HCT116 (cell line): ENCODE results near the gene DUSP3. TPM values are rescaled to one million over a fixed set of nuclear protein-coding genes. Genes with fewer than 3 reads are reported as not detected.

Experiments
- ATAC-seq: fragments of 200-7000 bp; cut with Tn5 transposase; 2 replicates; pipeline ENCODE4 v1.9.1; 2020; ENCODE audit warnings: mild to moderate bottlenecking, moderate library complexity
- BruUV-seq: library from RNA; stranded (reverse); fragments of 400-500 nt; replicated peaks from 2 replicates; lab custom pipeline; 2021; lab: Mats Ljungman, UMichigan
- CTCF ChIA-PET: fragments of 300-600 bp; sonication (Branson Sonifier 250); formaldehyde crosslinking; loops from one replicate; lab custom pipeline; 2021; ENCODE audit warnings: antibody characterized with exemption; lab: Charles Lee
- POLR2A ChIA-PET: fragments of 300-600, 350-600 bp; sonication (Branson Sonifier 250); formaldehyde crosslinking; loops from one replicate; lab custom pipeline; 2021; ENCODE audit warnings: antibody characterized with exemption; lab: Charles Lee
- RAD21 ChIA-PET, 2 experiments: fragments of 300-600 bp; sonication (Branson Sonifier 250); formaldehyde crosslinking; loops; one replicate each; lab custom pipeline; 2023; ENCODE audit warnings: low total read pairs in 2 of 2; ENCODE audit not compliant: uncharacterized antibody in 2 of 2, unreplicated experiment in 2 of 2, low non-redundant PET in 1 of 2; lab: Charles Lee
- DNase-seq: peaks from one replicate; pipeline ENCODE4 v3.0.0-alpha.2; 2010; ENCODE audit warnings: low read depth, low spot score
- H2AFZ ChIP-seq: fragments of 200-600 bp; shearing (Covaris generic), sonication (generic); 2 replicates; pipeline ENCODE4 v1.6.1; 2017; ENCODE audit warnings: low read depth, mixed run types, mixed read lengths, antibody characterized with exemption, low read length; ENCODE audit not compliant: poor library complexity, severe bottlenecking
- H3K27ac ChIP-seq: 2 replicates; pipeline ENCODE4 v1.5.1; 2012; ENCODE audit warnings: low read depth, low read length
- H3K27me3 ChIP-seq: fragments of 200-600 bp; sonication (generic); 2 replicates; pipeline ENCODE4 v1.6.1; 2016; ENCODE audit warnings: mixed run types, low read length, mixed read lengths; ENCODE audit not compliant: insufficient read depth
- H3K36me3 ChIP-seq, 2 experiments: fragments of 200-500 bp in 1 of 2; fragments of 200-600 bp in 1 of 2; sonication (Bioruptor generic) in 1 of 2; sonication (generic) in 1 of 2; 2 replicates each; pipeline versions ENCODE4 v1.5.1 to v1.6.1; 2014 to 2016; ENCODE audit warnings: low read length in 2 of 2, inconsistent platforms in 1 of 2, mixed read lengths in 1 of 2, mixed run types in 1 of 2; ENCODE audit not compliant: insufficient read depth in 2 of 2, control insufficient read depth in 1 of 2
- H3K4me1 ChIP-seq, 2 experiments: fragments of 200-600 bp in 1 of 2; sonication (generic) in 1 of 2; 2 replicates each; pipeline versions ENCODE4 v1.5.1 to v1.6.1; 2012 to 2017; ENCODE audit warnings: low read length in 2 of 2, inconsistent platforms in 1 of 2, mild to moderate bottlenecking in 1 of 2, mixed read lengths in 1 of 2, mixed run types in 1 of 2, moderate library complexity in 1 of 2; ENCODE audit not compliant: insufficient read depth in 2 of 2, control insufficient read depth in 1 of 2
- H3K4me2 ChIP-seq: fragments of 200-600 bp; sonication (generic); 2 replicates; pipeline ENCODE4 v1.6.1; 2017; ENCODE audit warnings: mixed run types, low read length, mixed read lengths
- H3K4me3 ChIP-seq, 2 experiments: fragments of 200-600 bp in 1 of 2; sonication (generic) in 1 of 2; replicated peaks in 1 of 2; 2 replicates each; pipeline ENCODE4 v1.5.1; 2011 to 2016; ENCODE audit warnings: low read length in 2 of 2, control low read depth in 1 of 2, low read depth in 1 of 2, mild to moderate bottlenecking in 1 of 2, mixed read lengths in 1 of 2, mixed run types in 1 of 2
- H3K79me2 ChIP-seq: fragments of 200-600 bp; sonication (generic); 2 replicates; pipeline ENCODE4 v1.6.1; 2017; ENCODE audit warnings: mild to moderate bottlenecking, mixed run types, low read length, moderate library complexity, mixed read lengths; ENCODE audit not compliant: insufficient read depth
- H3K9ac ChIP-seq: fragments of 200-600 bp; sonication (generic); 2 replicates; pipeline ENCODE4 v1.6.1; 2016; ENCODE audit warnings: low read length, mixed read lengths
- H3K9me2 ChIP-seq: fragments of 200-600 bp; sonication (generic), shearing (Covaris generic); 2 replicates; pipeline ENCODE4 v1.6.1; 2017; ENCODE audit warnings: mixed run types, mild to moderate bottlenecking, moderate library complexity; ENCODE audit not compliant: insufficient read depth
- H3K9me3 ChIP-seq, 2 experiments: fragments of 200-500 bp in 1 of 2; fragments of 200-600 bp in 1 of 2; sonication (Bioruptor generic) in 1 of 2; sonication (generic) in 1 of 2; 2 replicates each; pipeline ENCODE4 v1.6.1; 2014 to 2017; ENCODE audit warnings: low read length in 2 of 2, mixed read lengths in 2 of 2, inconsistent platforms in 1 of 2, low read depth in 1 of 2, mild to moderate bottlenecking in 1 of 2, mixed run types in 1 of 2, moderate library complexity in 1 of 2; ENCODE audit not compliant: control insufficient read depth in 1 of 2, insufficient read depth in 1 of 2
- H4K20me1 ChIP-seq: fragments of 200-600 bp; sonication (generic), shearing (Covaris generic); 2 replicates; pipeline ENCODE4 v1.6.1; 2017; ENCODE audit warnings: mixed run types, mild to moderate bottlenecking, moderate library complexity; ENCODE audit not compliant: insufficient read depth
- CEBPB ChIP-seq: IDR thresholded peaks from 2 replicates; pipeline ENCODE4 v1.6.1; 2012; ENCODE audit warnings: low read depth
- EGR1 ChIP-seq: IDR thresholded peaks from 2 replicates; pipeline ENCODE4 v1.6.1; 2012; ENCODE audit warnings: low read depth
- ELF1 ChIP-seq: IDR thresholded peaks from 2 replicates; pipeline ENCODE4 v1.6.1; 2012; ENCODE audit warnings: low read depth, borderline replicate concordance
- EZH2 ChIP-seq: fragments of 200-600 bp; sonication (generic); IDR thresholded peaks from 2 replicates; pipeline ENCODE4 v1.6.1; 2017; ENCODE audit warnings: antibody characterized with exemption, mixed run types
- JUND ChIP-seq: IDR thresholded peaks from 2 replicates; pipeline ENCODE4 v1.6.1; 2012
- POLR2A ChIP-seq: IDR thresholded peaks from 2 replicates; pipeline ENCODE4 v1.7.0; 2011; ENCODE audit warnings: borderline replicate concordance; ENCODE audit not compliant: insufficient read depth, insufficient read length; ENCODE audit errors: extremely low read depth
- intact Hi-C: fragments of 100-400 bp; cut with micrococcal nuclease; formaldehyde crosslinking; loops from 2 replicates; pipeline ENCODE4 v1.10.0; 2022
- total RNA-seq: library from RNA; stranded (reverse); gene quantifications from one replicate; pipeline ENCODE4 v1.2.1, GENCODE V29; 2021; ENCODE audit not compliant: unreplicated experiment
- TF ChIP-seq, protein P1 (sequence below): IDR thresholded peaks from 2 replicates; pipeline ENCODE4 v1.6.1; 2012
- TF ChIP-seq, protein P2 (sequence below): IDR thresholded peaks from 2 replicates; pipeline ENCODE4 v1.6.1; 2012; ENCODE audit warnings: low read depth

The DUSP3 gene
- total RNA-seq, 1 experiment from 2014 or later, result 29.6 TPM

DNA sequence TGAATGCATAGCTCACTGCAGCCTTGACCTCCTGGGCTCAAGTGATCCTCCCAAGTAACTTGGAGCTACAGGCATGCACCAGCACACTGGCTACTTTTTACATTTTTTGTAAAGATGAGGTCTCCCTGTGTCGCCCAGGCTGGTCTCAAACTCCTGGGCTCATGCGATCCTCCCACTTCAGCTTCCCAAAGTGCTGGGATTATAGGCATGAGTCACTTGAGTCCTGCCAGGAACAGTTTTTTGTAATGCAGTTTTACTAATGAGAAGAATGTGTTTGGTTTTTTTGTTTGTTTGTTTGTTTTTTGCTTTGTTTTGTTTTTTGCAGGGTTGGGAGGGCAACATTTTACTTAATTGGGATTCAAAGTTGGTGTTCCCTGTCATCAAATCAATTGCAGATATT lies 42.4 kb downstream of the DUSP3 start:
- RAD21 ChIA-PET, result no interaction called here
- ATAC-seq (no peak), DNase-seq (no peak)
- H3K9me2 ChIP-seq, result no peaks in the 10 kb centered on the region
- no peaks in the 10 kb centered on the region for H3K36me3 ChIP-seq
- no peaks in the 10 kb centered on the region for H4K20me1 ChIP-seq
- TF ChIP-seq, protein P1, sequence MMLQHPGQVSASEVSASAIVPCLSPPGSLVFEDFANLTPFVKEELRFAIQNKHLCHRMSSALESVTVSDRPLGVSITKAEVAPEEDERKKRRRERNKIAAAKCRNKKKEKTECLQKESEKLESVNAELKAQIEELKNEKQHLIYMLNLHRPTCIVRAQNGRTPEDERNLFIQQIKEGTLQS, result no peak
- no peak for TF ChIP-seq EGR1
- no peak for TF ChIP-seq POLR2A
- no peak for TF ChIP-seq JUND
- no peak for TF ChIP-seq ELF1
- TF ChIP-seq CEBPB, result no peak
- TF ChIP-seq, protein P2, sequence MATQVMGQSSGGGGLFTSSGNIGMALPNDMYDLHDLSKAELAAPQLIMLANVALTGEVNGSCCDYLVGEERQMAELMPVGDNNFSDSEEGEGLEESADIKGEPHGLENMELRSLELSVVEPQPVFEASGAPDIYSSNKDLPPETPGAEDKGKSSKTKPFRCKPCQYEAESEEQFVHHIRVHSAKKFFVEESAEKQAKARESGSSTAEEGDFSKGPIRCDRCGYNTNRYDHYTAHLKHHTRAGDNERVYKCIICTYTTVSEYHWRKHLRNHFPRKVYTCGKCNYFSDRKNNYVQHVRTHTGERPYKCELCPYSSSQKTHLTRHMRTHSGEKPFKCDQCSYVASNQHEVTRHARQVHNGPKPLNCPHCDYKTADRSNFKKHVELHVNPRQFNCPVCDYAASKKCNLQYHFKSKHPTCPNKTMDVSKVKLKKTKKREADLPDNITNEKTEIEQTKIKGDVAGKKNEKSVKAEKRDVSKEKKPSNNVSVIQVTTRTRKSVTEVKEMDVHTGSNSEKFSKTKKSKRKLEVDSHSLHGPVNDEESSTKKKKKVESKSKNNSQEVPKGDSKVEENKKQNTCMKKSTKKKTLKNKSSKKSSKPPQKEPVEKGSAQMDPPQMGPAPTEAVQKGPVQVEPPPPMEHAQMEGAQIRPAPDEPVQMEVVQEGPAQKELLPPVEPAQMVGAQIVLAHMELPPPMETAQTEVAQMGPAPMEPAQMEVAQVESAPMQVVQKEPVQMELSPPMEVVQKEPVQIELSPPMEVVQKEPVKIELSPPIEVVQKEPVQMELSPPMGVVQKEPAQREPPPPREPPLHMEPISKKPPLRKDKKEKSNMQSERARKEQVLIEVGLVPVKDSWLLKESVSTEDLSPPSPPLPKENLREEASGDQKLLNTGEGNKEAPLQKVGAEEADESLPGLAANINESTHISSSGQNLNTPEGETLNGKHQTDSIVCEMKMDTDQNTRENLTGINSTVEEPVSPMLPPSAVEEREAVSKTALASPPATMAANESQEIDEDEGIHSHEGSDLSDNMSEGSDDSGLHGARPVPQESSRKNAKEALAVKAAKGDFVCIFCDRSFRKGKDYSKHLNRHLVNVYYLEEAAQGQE, result no peak
- TF ChIP-seq EZH2, result no peak
- no peaks in the 10 kb centered on the region for H3K27me3 ChIP-seq
- no peaks in the 10 kb centered on the region for H3K4me1 ChIP-seq
- no peak overlapping the region for H3K9ac ChIP-seq
- no peaks in the 10 kb centered on the region; a peak in 2 of 4 replicates for H3K9me3 ChIP-seq
- H2AFZ ChIP-seq, result no peak overlapping the region
- POLR2A ChIA-PET, result no interaction called here
- no peaks in the 10 kb centered on the region for H3K79me2 ChIP-seq
- no peak overlapping the region for H3K4me3 ChIP-seq
- intact Hi-C loops, result no loop called here
- no peak overlapping the region for H3K4me2 ChIP-seq
- BruUV-seq, result no TSS peak
- CTCF ChIA-PET, result no interaction called here
- no peak overlapping the region for H3K27ac ChIP-seq
